NCI-H1694 treated with DMSO at 0.1 percent for 48 hours (cell line): ENCODE data around the gene RASA3.
A peak's percentile ranks its signal among the peaks of the same experiment; 100 is the strongest.

Experiments
- DNase-seq: peaks from one replicate; lab custom pipeline; 2025; lab: John Stamatoyannopoulos, UW

Gene RASA3

GRCh38 chr13:113952151-113952982 is 180.1 kb downstream of the RASA3 start:
- no peak for DNase-seq

- peak; percentile 29 for DNase-seq
Measured at GRCh38 chr13:113951246-113951999, 181.0 kb downstream of the RASA3 start.

DNA sequence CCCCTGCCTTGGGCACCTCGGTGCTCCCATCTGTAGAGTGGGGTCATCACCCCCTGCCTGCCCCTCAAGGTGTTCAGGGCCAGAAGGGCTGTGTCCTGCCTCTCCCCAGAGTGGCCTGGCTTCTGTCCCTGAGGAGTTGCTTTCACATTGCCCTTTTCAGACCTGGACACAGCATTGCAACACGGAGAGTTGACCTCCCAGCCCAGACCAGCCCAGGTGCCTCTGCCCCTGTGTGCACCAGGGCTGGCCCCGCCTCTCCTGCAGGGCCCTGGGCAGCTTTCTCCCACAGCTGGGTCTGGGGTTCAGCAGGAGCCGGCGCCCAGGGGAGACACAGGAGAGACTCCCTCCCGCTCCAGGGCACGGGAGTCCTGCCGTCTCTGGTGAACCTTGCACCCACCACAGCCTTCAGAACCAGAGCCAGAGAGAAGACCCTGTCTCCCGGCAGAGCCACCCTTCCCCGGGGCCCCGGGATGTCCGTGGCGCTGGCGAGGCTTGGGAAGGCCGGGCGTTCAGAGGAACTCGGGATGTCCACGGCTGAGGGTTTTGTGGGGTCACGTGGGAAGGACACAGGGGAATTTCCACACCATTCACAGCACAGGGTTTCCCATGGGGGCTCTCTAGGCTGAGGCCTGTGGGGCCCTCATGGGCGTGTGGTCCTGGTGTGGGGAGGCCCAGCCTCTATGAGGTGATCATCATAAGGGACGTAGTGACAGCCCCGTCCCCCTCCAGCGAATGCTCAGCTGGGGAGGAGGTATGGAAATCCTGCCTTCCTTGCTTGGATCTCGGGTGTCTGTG is 181.8 kb downstream of the RASA3 start:
- DNase-seq = no peak

DNA sequence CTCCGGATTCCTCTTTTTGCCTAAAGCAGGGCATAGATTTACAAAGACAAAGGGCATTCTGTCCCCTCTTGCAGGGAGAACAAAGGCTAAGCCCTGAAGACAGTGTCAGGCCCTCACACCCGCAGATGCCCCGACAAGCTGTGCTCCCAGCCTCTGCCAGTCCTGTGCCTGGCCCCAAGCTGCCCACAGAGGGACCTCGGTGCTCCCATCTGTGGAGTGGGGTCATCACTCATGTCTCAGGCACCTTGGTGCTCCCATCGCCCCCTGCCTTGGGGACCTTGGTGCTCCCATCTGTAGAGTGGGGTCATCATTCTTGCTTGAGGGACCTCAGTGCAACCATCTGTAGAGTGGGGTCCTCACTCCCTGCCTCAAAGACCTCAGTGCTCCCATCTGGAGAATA is 182.9 kb downstream of the RASA3 start:
- no peak for DNase-seq

GRCh38 chr13:113948034-113948742 is 184.2 kb downstream of the RASA3 start:
- no peak for DNase-seq

GRCh38 chr13:113947311-113948033 is 185.0 kb downstream of the RASA3 start:
- peak; percentile 12 for DNase-seq

- no peak for DNase-seq
Measured at GRCh38 chr13:113946409-113947181, 185.8 kb downstream of the RASA3 start.

GRCh38 chr13:113945857-113946408 is 186.5 kb downstream of the RASA3 start:
- no peak for DNase-seq

- DNase-seq = no peak
Measured at GRCh38 chr13:113943821-113944565, 188.4 kb downstream of the RASA3 start.

DNA sequence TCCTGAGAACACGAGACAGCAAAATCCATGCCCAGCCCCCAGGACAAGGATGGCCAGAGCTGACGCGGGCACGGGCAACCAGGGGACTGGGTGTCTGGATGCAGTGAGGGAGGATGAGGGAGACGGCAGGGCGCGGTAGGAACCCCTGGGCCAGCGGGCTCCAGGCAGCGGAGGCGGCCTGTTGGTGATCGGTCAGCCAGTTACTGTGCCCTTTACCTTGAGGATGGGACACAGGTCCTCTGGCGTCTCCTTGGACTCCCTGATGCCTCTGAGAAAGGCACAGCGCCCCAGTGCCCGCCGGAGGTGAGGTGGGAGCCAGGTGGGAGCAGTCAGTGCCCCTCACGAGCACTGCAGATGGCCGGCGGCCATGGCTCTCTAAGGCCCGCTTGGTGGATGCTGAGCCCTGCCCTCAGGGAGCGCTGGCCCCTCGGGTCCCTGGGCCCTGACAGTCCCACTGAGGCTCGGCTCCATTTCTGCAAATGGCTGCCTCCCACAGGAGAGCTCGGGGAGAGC is 189.8 kb downstream of the RASA3 start:
- DNase-seq = no peak

- DNase-seq = no peak
Measured at GRCh38 chr13:113941571-113942191, 190.7 kb downstream of the RASA3 start.

DNA sequence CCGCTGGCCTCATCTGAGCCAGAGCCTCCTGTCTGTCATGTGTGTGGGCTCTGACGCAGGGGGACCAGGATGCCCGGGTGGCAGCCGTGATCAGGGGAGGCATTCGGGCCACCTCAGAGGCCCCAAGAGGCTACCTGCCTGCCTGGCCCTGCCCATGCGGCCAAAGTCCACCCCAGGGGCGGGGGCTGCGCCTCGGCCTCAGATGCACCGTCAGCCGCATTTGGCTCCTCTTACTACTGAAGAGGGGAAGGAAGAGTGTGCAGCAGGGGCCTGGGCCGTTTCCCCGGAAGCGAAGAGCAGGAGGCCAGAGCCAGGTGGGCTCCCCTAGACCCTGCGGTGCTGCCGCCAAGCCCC is 192.5 kb downstream of the RASA3 start:
- no peak for DNase-seq

DNA sequence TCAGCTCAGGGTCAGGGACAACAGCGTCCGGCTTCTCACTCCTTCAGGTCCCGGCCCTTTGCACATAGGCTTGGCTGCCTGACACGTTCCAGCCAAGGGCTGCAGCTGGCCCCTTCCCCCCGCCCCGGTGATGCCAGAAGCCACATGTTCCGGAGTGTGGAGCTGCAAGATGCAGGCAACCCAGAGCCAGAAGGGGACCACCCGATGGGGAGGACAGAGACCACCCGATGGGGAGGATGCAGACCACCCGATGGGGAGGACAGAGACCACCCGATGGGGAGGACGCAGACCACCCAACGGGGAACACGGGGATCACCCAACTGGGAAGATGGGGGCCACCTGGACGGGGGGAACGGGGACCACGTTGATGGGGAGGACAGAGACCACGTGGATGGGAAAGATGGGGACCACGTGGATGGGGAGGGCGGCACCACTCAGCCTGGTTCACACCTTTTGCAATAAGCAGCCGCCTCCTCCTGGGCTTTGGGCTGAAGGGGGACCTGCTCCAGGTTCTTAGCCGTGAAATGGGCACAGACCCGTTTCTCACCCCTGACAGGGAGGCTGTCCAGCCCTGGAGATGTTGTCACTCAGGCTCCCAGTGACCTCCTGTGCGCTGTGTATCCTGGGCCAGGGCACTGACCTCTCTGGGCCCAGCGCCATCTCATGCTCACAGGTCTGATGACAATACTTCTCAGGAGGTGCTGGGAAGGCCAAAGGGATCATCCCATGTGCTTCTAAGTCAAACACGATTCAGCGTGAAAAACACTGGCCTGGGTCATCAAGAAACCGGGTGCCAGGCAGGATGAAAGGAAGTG is 193.1 kb downstream of the RASA3 start:
- DNase-seq = no peak

GRCh38 chr13:113938716-113939115 is 193.7 kb downstream of the RASA3 start:
- DNase-seq = no peak

DNA sequence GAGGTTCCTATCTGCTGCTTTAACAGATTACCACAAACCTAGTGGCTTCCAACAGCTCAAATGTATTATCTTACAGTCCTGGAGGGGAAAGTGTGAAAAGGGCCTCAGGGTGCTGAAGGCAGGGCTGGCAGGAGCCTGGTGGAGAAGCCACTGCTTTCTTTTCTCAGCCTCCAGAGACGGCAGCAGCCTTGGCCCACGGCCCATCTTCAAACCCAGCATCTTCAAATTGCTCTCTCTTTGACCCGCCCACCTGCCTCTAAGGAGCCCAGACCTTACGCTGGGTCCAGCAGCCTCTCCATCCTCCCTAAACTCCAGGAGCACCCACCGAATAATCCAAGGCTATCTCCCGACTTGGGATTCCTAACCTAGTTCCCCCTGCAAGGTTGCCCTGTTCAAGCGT is 194.2 kb downstream of the RASA3 start:
- DNase-seq = no peak

DNA sequence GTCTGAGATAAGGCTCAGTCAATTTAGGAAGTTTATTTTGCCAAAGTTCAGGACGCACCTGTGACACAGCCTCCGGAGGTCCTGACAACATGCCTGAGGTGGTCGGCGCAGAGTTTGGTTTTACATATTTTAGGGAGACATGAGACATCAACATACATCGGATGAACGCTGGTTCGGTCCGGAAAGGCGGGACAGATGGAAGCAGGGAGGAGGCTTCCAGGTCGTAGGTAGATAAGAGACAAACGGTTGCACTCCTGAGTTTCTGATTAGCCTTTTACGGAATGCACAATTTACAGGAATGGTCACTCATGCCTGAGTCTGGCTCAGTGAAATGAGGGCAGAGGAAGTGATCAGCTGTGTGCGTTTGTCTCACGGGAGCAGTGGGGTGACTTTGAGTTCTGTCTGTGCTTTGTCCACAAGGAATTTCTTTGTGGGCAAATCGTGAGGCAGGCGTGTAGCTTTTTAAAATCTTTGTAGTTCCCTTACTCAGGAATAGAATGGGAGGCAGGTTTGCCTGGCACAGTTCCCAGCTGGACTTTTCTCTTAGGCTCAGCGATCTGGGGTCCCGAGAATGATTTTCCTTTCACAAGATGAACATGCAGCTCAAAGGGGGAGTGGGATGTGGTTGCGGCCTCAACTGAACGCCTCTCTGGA is 194.8 kb downstream of the RASA3 start:
- no peak for DNase-seq

GRCh38 chr13:113937073-113937472 is 195.3 kb downstream of the RASA3 start:
- DNase-seq = no peak
